Measurements from ENCODE around the gene TRIM9.
"Not testable (repeated sequence)": the region's sequence is repeated elsewhere in the genome, so short reads cannot be mapped to it uniquely, and the experiment has no call there.

The TRIM9 gene

DNA sequence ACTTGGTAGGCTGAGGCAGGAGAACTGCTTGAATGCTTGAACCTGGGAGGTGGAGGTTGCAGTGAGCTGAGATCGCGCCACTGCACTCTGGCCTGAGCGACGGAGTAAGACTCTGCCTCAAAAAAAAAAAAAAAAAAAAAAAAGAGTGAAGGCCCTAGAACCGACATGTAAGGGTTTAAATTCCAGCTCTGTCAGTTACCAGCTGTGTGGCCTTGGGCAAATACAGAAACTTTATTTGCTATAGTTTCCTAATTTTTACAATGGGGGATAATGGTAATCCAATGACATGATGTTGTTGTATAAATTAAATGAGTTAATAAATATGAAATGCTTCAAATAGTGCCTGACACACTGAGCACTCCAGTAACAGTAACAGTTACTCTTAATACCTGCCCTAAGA lies 131.0 kb downstream of the TRIM9 start:
- Histone ChIP-seq H3K9me2 (replicated peaks; ENCODE audit: insufficient read depth, low read length) (no peaks in the 10 kb centered on the region), H3K27ac (ENCODE audit: low read length) (no peak overlapping the region), H4K20me1 (ENCODE audit: insufficient read depth, low read length) (no peaks in the 10 kb centered on the region), H3K27me3 (replicated peaks; ENCODE audit: insufficient read depth, low read length) (no peaks in the 10 kb centered on the region), H3F3A (ENCODE audit: insufficient read depth, low read length) (no peaks in the 10 kb centered on the region), H3K79me2 (ENCODE audit: low read length) (no peaks in the 10 kb centered on the region), H3K4me3 (ENCODE audit: low read length) (no peak overlapping the region), H3K9me3 (replicated peaks; ENCODE audit: insufficient read depth, low read length) (no peaks in the 10 kb centered on the region), H3K4me1 (ENCODE audit: low read length) (no peaks in the 10 kb centered on the region), H2AFZ (ENCODE audit: low read length) (no peak overlapping the region), H3K4me2 (ENCODE audit: low read depth, low read length) (no peak overlapping the region), H3K9ac (ENCODE audit: low read length) (no peak overlapping the region), H3K36me3 (replicated peaks; ENCODE audit: insufficient read depth, low read length) (no peaks in the 10 kb centered on the region)
- DNase-seq = no peak
- no peak for TF ChIP-seq EZH2 (optimal IDR thresholded peaks at IDR 0.05; ENCODE audit: low read depth, low read length)
- TF ChIP-seq, protein P1, sequence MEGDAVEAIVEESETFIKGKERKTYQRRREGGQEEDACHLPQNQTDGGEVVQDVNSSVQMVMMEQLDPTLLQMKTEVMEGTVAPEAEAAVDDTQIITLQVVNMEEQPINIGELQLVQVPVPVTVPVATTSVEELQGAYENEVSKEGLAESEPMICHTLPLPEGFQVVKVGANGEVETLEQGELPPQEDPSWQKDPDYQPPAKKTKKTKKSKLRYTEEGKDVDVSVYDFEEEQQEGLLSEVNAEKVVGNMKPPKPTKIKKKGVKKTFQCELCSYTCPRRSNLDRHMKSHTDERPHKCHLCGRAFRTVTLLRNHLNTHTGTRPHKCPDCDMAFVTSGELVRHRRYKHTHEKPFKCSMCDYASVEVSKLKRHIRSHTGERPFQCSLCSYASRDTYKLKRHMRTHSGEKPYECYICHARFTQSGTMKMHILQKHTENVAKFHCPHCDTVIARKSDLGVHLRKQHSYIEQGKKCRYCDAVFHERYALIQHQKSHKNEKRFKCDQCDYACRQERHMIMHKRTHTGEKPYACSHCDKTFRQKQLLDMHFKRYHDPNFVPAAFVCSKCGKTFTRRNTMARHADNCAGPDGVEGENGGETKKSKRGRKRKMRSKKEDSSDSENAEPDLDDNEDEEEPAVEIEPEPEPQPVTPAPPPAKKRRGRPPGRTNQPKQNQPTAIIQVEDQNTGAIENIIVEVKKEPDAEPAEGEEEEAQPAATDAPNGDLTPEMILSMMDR (IDR thresholded peaks at IDR 0.05; ENCODE audit: low read length) = no peak
- TF ChIP-seq EZH2phosphoT487 (IDR thresholded peaks at IDR 0.05; ENCODE audit: low read length) = no peak

- DNase-seq = no peak
- H3K9ac ChIP-seq (ENCODE audit: low read length) = no peak overlapping the region
Observed at GRCh38 chr14:50961605-50962221, 133.2 kb downstream of the TRIM9 start.

DNA sequence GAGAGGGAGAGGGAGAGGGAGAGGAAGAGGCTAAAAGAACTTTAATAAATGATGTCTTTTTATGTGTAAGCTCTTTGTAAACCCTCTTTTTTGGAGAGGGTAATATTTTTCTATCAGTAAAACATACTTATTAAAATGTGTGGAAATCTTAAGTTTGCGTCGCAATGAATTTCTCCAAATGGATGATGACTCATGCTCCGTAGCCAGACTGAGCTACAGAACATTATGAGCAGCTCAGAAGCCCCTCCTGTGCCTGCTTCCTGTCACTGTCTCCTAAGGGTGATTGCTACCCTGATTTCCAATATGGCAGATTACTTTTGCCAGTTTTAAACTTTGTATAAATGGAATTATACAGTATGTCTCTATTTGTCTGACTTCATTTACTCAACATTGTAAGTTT lies 137.6 kb downstream of the TRIM9 start:
- H3K4me2 ChIP-seq (ENCODE audit: low read depth, low read length) = no peak overlapping the region
- no peaks in the 10 kb centered on the region for H3K4me1 ChIP-seq (ENCODE audit: low read length)
- H3F3A ChIP-seq (ENCODE audit: insufficient read depth, low read length) = no peaks in the 10 kb centered on the region
- no peaks in the 10 kb centered on the region for H3K27me3 ChIP-seq (replicated peaks; ENCODE audit: insufficient read depth, low read length)
- H4K20me1 ChIP-seq (ENCODE audit: insufficient read depth, low read length) = no peaks in the 10 kb centered on the region
- no peak overlapping the region for H3K4me3 ChIP-seq (ENCODE audit: low read length)
- H3K9me2 ChIP-seq (replicated peaks; ENCODE audit: insufficient read depth, low read length) = no peaks in the 10 kb centered on the region
- no peak for TF ChIP-seq EZH2phosphoT487 (IDR thresholded peaks at IDR 0.05; ENCODE audit: low read length)
- TF ChIP-seq, protein P1 (IDR thresholded peaks at IDR 0.05; ENCODE audit: low read length) = no peak
- TF ChIP-seq EZH2 (optimal IDR thresholded peaks at IDR 0.05; ENCODE audit: low read depth, low read length) = no peak
- H3K9ac ChIP-seq (ENCODE audit: low read length) = no peak overlapping the region
- no peaks in the 10 kb centered on the region for H3K36me3 ChIP-seq (replicated peaks; ENCODE audit: insufficient read depth, low read length)
- no peaks in the 10 kb centered on the region for H3K9me3 ChIP-seq (replicated peaks; ENCODE audit: insufficient read depth, low read length)
- H3K27ac ChIP-seq (ENCODE audit: low read length) = no peak overlapping the region
- no peak overlapping the region for H2AFZ ChIP-seq (ENCODE audit: low read length)
- H3K79me2 ChIP-seq (ENCODE audit: low read length) = no peaks in the 10 kb centered on the region
- DNase-seq = no peak

More at GRCh38 chr14:50961605-50962221, 133.2 kb downstream of the TRIM9 start:
- Histone ChIP-seq H4K20me1 (ENCODE audit: insufficient read depth, low read length) (no peaks in the 10 kb centered on the region), H3K27me3 (replicated peaks; ENCODE audit: insufficient read depth, low read length) (no peaks in the 10 kb centered on the region), H3K9me2 (replicated peaks; ENCODE audit: insufficient read depth, low read length) (no peaks in the 10 kb centered on the region), H3K9me3 (replicated peaks; ENCODE audit: insufficient read depth, low read length) (no peaks in the 10 kb centered on the region), H3K4me2 (ENCODE audit: low read depth, low read length) (no peak overlapping the region), H3K79me2 (ENCODE audit: low read length) (no peaks in the 10 kb centered on the region), H3K4me3 (ENCODE audit: low read length) (no peak overlapping the region), H2AFZ (ENCODE audit: low read length) (no peak overlapping the region), H3F3A (ENCODE audit: insufficient read depth, low read length) (no peaks in the 10 kb centered on the region), H3K27ac (ENCODE audit: low read length) (no peak overlapping the region), H3K4me1 (ENCODE audit: low read length) (no peaks in the 10 kb centered on the region), H3K36me3 (replicated peaks; ENCODE audit: insufficient read depth, low read length) (no peaks in the 10 kb centered on the region)
- TF ChIP-seq EZH2phosphoT487 (IDR thresholded peaks at IDR 0.05; ENCODE audit: low read length) (no peak), EZH2 (optimal IDR thresholded peaks at IDR 0.05; ENCODE audit: low read depth, low read length) (no peak)
- TF ChIP-seq, protein P1 (IDR thresholded peaks at IDR 0.05; ENCODE audit: low read length) = no peak

- not testable (repeated sequence) for H3K79me2 ChIP-seq (ENCODE audit: low read length); H3K4me3 ChIP-seq (ENCODE audit: low read length); H3K4me2 ChIP-seq (ENCODE audit: low read depth, low read length); H3K27me3 ChIP-seq (replicated peaks; ENCODE audit: insufficient read depth, low read length); H3K9me3 ChIP-seq (replicated peaks; ENCODE audit: insufficient read depth, low read length); H2AFZ ChIP-seq (ENCODE audit: low read length); H3K9me2 ChIP-seq (replicated peaks; ENCODE audit: insufficient read depth, low read length); DNase-seq; H4K20me1 ChIP-seq (ENCODE audit: insufficient read depth, low read length); H3K4me1 ChIP-seq (ENCODE audit: low read length); H3F3A ChIP-seq (ENCODE audit: insufficient read depth, low read length); H3K36me3 ChIP-seq (replicated peaks; ENCODE audit: insufficient read depth, low read length); H3K27ac ChIP-seq (ENCODE audit: low read length); H3K9ac ChIP-seq (ENCODE audit: low read length)
Observed at GRCh38 chr14:50956421-50956820, 138.5 kb downstream of the TRIM9 start.
